GM12865 (cell line): Measurements from ENCODE around the gene RET.

Experiments used
- DNase-seq: peaks from one replicate; pipeline ENCODE4 v3.0.0; 2010; ENCODE audit warnings: low read depth
- H3K4me3 ChIP-seq: 2 replicates; pipeline ENCODE4 v1.5.1; 2011; ENCODE audit warnings: mild to moderate bottlenecking, low read depth, low read length, control low read depth
- CTCF ChIP-seq: IDR thresholded peaks from 2 replicates; pipeline ENCODE4 v1.5.1; 2011; ENCODE audit warnings: low read length, control low read depth, low read depth, inconsistent platforms; ENCODE audit not compliant: insufficient read depth; ENCODE audit errors: missing control alignments

The RET gene

GRCh38 chr10:43040482-43041256, 36.2 kb upstream of the RET start:
- no peak for DNase-seq
- no peak overlapping the region for H3K4me3 ChIP-seq
- TF ChIP-seq CTCF: no peak

GRCh38 chr10:43041422-43042342, 35.2 kb upstream of the RET start:
- no peak overlapping the region for H3K4me3 ChIP-seq
- no peak for TF ChIP-seq CTCF
- no peak for DNase-seq

- DNase-seq: no peak
- H3K4me3 ChIP-seq: no peak overlapping the region
- TF ChIP-seq CTCF: no peak
Measured at GRCh38 chr10:43042503-43043341, 34.1 kb upstream of the RET start.

GRCh38 chr10:43043342-43043772, 33.5 kb upstream of the RET start:
- DNase-seq: no peak
- no peak overlapping the region for H3K4me3 ChIP-seq
- no peak for TF ChIP-seq CTCF

GRCh38 chr10:43043773-43044447, 33.0 kb upstream of the RET start:
- TF ChIP-seq CTCF: no peak
- H3K4me3 ChIP-seq: no peak overlapping the region
- no peak for DNase-seq

GRCh38 chr10:43044448-43044921, 32.4 kb upstream of the RET start:
- TF ChIP-seq CTCF: no peak
- DNase-seq: no peak
- H3K4me3 ChIP-seq: no peak overlapping the region
